SK-N-SH (cell line): Measurements from ENCODE around the gene C17orf67.

Experiments
- GABPA ChIP-seq: IDR thresholded peaks from 2 replicates; pipeline ENCODE4 v1.4.0; 2012; ENCODE audit warnings: low read depth, mild to moderate bottlenecking
- RCOR1 ChIP-seq: fragments of 150-350 bp; IDR thresholded peaks from 2 replicates; pipeline ENCODE4 v1.6.1; 2017; ENCODE audit warnings: antibody characterized with exemption, low read length
- TF ChIP-seq, protein P1 (sequence below): fragments of 200-600 bp; sonication (generic); IDR thresholded peaks from 2 replicates; pipeline ENCODE4 v1.6.1; 2017; ENCODE audit warnings: antibody characterized with exemption, mild to moderate bottlenecking, moderate library complexity

DNA sequence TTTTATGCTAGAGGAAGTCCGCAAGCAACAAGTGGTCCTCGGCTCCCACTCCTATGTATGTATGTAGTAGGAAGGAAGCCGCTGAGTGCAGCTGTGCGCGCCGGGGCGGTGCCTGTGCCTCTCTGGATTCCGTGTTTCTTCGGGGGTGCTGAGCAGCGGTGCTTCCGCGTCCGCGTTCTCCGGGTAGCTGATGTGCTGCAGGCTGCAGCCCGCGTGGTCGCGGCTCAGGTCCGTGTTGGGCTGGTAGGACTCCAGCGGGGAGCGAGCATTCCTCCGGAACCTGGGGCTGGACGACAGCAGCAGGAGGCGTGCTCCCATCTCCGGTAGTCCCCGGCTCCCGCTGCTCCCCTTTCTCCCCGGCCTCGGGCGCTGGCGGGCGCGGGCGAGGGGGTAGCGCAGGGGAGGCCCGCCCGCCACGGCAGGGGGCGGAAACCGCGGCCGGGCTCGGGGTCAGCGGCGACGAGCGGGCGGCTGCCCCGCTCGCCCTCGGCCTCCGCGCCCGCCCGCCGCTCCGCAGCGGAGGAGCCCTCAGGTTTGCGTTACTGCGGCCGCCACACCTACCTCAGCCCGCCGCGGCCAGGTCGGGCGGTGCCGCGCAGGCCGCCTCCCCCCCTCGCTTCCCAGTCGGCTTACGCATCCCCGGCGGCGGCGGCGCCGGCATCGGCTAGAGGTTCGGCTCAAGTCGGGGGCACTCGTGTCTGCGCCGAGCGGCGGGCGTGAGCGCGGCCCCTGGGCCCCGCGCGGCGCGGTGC lies 487 bp downstream of the C17orf67 start:
- TF ChIP-seq, protein P1, sequence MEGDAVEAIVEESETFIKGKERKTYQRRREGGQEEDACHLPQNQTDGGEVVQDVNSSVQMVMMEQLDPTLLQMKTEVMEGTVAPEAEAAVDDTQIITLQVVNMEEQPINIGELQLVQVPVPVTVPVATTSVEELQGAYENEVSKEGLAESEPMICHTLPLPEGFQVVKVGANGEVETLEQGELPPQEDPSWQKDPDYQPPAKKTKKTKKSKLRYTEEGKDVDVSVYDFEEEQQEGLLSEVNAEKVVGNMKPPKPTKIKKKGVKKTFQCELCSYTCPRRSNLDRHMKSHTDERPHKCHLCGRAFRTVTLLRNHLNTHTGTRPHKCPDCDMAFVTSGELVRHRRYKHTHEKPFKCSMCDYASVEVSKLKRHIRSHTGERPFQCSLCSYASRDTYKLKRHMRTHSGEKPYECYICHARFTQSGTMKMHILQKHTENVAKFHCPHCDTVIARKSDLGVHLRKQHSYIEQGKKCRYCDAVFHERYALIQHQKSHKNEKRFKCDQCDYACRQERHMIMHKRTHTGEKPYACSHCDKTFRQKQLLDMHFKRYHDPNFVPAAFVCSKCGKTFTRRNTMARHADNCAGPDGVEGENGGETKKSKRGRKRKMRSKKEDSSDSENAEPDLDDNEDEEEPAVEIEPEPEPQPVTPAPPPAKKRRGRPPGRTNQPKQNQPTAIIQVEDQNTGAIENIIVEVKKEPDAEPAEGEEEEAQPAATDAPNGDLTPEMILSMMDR = no peak
- TF ChIP-seq GABPA (no peak), RCOR1 (peak; percentile 38; the same call in 1 of the 2 replicates)
